Measurements from ENCODE around the gene UBC. TPM values are rescaled to one million over a fixed set of nuclear protein-coding genes. Genes with fewer than 3 reads are reported as not detected.
"Not testable (repeated sequence)": the region's sequence is repeated elsewhere in the genome, so short reads cannot be mapped to it uniquely, and the experiment has no call there.

Gene UBC
- total RNA-seq, 1 experiment from 2014 or later, result 1,166 TPM

GRCh38 chr12:124880335-124880734, 34.1 kb downstream of the UBC start:
- H3K4me3 ChIP-seq, H3K27me3 ChIP-seq, H3K9me3 ChIP-seq, H3K36me3 ChIP-seq: not testable (repeated sequence)
- peak; percentile 46 for DNase-seq

DNA sequence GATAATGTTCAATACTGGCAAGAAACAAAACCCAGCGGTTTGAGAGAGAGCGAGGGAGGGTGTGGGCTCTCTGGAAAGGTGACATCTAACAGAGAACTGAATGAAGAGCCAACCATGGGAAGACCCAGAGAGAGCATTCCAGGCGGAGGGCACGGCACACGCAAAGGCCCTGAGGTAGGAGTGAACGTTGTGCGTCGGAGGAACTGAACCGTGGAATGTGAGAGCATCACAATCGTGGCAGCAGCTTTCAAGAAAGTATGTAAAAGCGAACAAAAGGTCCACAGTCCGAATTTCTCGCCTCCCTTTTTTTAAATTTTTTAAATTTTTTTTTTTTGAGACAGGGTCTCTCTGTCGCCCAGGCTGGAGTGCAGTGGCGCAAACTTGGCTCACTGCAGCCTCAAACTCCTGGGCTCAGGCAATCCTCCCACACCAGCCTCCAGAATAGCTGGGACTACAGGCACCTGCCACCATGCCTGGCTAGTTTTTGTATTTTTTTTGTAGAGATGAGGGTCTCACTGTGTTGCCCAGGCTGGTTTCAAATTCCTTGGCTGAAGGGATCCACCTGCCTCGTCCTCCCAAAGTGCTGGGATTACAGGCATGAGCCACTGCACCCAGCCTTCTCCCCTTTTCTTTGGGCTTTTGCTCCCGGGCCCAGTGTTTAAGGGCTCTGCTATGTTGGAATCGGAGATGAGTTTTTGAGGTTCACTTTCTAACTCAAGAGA, 35.5 kb downstream of the UBC start:
- DNase-seq, result no peak
- no peaks in the 10 kb centered on the region for H3K27me3 ChIP-seq
- H3K4me3 ChIP-seq, result no peak overlapping the region
- no peaks in the 10 kb centered on the region for H3K36me3 ChIP-seq
- no peaks in the 10 kb centered on the region for H3K9me3 ChIP-seq

DNA sequence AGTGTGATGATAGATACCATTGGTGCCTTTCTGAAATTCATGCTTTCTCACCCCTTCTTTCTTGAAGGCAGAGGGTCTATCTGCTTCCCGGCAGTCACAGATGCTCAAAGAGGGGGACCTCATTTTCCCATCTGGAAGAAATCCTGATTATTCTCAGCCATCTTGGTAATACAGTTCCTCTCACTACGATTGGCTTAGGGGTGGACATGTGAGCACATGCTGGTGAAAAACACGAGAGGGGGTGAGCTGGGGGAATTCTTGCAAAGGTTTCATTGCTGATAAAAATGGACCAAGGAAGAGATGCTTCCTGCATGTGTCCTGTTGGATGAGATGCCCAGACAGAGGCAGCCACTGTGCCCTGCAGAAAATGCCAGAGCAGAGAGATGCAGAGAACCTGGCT, 37.0 kb downstream of the UBC start:
- Histone ChIP-seq H3K27me3 (no peaks in the 10 kb centered on the region), H3K36me3 (no peaks in the 10 kb centered on the region), H3K9me3 (no peaks in the 10 kb centered on the region), H3K4me3 (no peak overlapping the region)
- no peak for DNase-seq

DNA sequence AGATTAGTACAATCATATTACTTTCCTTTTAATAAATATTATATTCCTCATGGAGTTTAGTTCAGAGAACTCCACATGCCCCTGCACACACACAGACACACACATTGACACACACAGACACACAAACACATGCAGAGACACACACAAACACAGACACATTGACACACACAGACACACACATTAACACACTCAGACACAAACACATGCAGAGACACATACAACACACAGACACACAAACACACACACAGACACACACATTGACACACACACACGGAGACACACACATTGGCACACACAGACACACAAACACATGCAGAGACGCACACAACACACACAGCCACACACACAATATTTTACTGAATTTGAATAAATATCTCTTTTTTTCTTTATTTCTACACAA, 38.3 kb downstream of the UBC start:
- Histone ChIP-seq H3K27me3 (no peaks in the 10 kb centered on the region), H3K36me3 (no peaks in the 10 kb centered on the region), H3K4me3 (no peak overlapping the region), H3K9me3 (no peaks in the 10 kb centered on the region)
- no peak for DNase-seq

DNA sequence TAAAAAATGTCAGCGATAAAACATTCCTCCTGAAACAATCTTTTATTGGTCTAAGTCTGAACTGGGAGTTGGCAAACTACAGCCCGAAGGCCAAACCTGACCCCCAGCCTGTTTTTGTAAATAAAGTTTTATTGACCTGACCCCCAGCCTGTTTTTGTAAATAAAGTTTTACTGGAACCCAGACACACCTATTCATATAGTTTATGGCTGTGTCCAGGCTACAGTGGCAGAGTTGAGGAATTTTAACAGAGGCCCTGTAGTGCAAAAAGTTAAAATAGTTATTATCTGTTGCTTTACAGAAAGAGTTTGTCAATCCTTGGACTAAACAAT, 38.7 kb downstream of the UBC start:
- DNase-seq, result no peak
- no peak overlapping the region for H3K4me3 ChIP-seq
- H3K9me3 ChIP-seq, result no peaks in the 10 kb centered on the region

DNA sequence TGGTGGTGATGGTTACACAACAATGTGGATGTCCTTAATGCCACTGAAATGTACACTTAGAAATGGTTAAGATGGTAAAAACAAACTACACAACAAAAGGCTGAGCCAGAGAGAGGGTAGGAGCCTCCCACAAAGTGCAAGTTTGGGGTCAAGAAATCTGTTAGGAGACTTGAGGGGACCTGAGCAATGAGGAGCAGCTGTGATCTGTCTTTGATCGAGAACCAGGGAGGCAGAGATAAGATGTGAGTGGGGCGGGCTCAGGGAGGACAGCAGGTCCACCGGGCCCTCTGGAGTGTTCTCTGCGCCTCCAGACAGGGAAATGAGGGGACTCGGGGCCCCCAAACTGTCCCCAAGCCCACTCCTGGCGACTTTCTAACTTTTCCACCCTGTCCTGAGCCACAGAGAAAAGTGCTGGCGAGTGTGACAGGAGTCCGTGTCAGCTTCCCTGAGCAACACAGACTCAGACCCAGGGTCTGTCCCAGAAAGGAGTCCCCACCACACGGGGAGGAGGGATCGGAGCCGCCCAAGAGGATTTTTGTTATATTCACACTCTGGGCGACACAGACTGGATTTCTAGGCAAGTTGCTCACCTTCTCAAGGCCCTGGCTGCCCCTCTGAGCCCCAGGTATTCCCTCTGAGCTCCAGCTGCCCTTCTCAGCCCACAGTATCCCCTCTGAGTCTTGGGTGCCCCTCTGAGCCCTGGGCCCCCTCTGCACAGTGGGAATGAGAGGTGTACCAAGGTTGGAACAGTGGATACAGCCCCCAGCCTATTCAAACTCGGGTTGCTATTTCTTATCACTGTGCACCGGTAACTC, 39.3 kb downstream of the UBC start:
- H3K36me3 ChIP-seq, result no peaks in the 10 kb centered on the region

More for the DNA sequence above, 38.7 kb downstream of the UBC start:
- no peaks in the 10 kb centered on the region for H3K27me3 ChIP-seq
- no peaks in the 10 kb centered on the region for H3K36me3 ChIP-seq

GRCh38 chr12:124874188-124874587, 40.3 kb downstream of the UBC start:
- DNase-seq, result no peak
- Histone ChIP-seq H3K9me3 (no peaks in the 10 kb centered on the region), H3K36me3 (no peaks in the 10 kb centered on the region)

More for the DNA sequence above, 39.3 kb downstream of the UBC start:
- DNase-seq, result no peak
- Histone ChIP-seq H3K9me3 (no peaks in the 10 kb centered on the region), H3K4me3 (no peak overlapping the region), H3K27me3 (no peaks in the 10 kb centered on the region)

DNA sequence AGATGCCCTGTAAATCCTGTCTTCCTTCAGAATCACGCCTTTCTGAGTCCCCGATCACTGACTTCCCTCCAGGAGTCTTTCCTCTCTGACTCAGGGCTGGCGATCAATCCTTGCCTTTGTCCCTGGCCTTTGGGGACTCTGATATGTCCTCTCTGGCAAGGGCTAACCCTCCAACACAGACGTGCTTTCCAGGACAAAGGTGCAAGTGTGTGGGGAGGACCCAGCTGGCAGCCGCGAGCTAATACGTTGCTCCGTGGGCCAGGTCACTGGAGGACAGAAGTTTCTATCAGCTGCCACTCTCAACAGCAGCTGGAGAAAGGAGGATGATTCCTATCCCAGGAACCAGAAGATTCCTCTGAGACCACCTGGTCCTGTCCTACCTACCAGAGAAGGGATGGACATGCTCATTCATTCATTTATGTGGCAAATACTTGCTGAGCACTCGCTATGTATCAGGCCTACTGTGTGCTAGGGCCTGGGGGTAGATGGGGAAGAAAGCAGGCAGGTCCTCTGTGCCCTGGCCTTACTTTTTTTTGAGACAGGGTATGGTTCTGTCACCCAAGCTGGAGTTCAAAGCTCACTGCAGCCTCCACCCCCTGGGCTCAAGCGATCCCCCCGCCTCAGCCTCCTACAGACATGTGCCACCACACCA, 42.3 kb downstream of the UBC start:
- no peaks in the 10 kb centered on the region for H3K36me3 ChIP-seq
- no peak overlapping the region for H3K4me3 ChIP-seq
- DNase-seq, result no peak
- H3K9me3 ChIP-seq, result no peaks in the 10 kb centered on the region
- H3K27me3 ChIP-seq, result no peaks in the 10 kb centered on the region

More at GRCh38 chr12:124874188-124874587, 40.3 kb downstream of the UBC start:
- H3K4me3 ChIP-seq, result no peak overlapping the region
- no peaks in the 10 kb centered on the region for H3K27me3 ChIP-seq

GRCh38 chr12:124871297-124871696, 43.2 kb downstream of the UBC start:
- Histone ChIP-seq H3K9me3 (no peaks in the 10 kb centered on the region), H3K27me3 (no peaks in the 10 kb centered on the region), H3K4me3 (no peak overlapping the region), H3K36me3 (no peaks in the 10 kb centered on the region)
- DNase-seq, result no peak

DNA sequence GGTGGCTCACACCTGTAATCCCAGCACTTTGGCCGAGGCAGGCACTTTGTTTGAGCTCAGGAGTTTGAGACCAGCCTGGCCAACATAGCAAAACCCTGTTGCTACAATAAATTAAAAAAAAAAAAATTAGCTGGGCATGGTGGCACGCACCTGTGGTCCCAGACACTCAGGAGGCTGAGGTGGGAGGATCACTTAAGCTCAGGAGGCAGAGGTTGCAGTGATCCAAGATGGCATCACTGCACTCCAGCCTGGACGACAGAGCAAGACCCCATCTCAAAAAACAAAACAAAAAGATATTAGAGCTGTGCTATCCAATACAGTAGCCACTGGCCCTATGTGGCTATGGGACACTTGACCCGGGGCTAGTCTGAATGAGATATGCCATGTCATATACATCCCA, 43.9 kb downstream of the UBC start:
- Histone ChIP-seq H3K4me3 (no peak overlapping the region), H3K27me3 (no peaks in the 10 kb centered on the region), H3K9me3 (no peaks in the 10 kb centered on the region), H3K36me3 (no peaks in the 10 kb centered on the region)
- no peak for DNase-seq

- H3K27me3 ChIP-seq, result no peaks in the 10 kb centered on the region
- DNase-seq, result no peak
- no peaks in the 10 kb centered on the region for H3K9me3 ChIP-seq
- H3K4me3 ChIP-seq, result no peak overlapping the region
- no peaks in the 10 kb centered on the region for H3K36me3 ChIP-seq
Observed at GRCh38 chr12:124869059-124869665, 45.3 kb downstream of the UBC start.

DNA sequence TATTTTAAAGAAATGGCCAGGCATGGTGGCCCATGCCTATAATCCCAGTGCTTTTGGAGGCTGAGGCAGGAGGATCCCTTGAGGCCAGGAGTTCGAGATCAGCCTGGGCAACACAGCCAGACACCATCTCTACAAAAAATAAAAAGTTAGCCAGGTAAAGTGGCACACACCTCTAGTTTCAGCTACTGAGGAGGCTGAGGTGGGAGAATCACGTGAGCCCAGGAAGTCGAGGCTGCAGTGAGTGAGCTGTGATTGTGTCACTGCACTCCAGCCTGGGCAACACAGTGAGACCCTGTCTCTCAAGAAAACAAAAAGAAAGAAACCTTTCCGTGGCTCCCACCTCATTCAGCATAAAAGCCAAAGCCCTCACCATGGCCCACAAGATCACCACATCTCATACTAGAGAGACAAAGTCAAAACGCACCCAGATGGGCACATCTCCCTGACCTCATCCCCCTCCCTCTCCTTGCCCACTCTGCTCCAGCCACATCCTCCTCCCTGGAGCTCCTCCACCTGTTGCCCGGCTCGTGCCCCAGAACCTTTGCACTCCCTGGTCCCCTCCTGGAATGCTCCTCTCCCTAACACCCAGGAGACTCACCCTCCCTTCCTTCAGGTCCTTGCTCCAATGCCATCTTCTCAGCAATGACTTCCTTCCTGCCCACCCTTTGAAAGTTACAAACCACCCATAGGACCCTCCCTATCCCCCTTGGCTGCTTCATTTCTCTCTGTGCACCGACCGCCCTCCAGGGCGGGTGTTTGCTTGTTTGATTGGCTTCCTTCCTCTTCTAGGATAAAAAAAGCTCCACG, 46.0 kb downstream of the UBC start:
- Histone ChIP-seq H3K9me3 (no peaks in the 10 kb centered on the region), H3K27me3 (no peaks in the 10 kb centered on the region), H3K36me3 (no peaks in the 10 kb centered on the region), H3K4me3 (no peak overlapping the region)
- no peak for DNase-seq

- DNase-seq, result no peak
- Histone ChIP-seq H3K27me3 (no peaks in the 10 kb centered on the region), H3K9me3 (no peaks in the 10 kb centered on the region), H3K4me3 (no peak overlapping the region), H3K36me3 (no peaks in the 10 kb centered on the region)
Observed at GRCh38 chr12:124867401-124867930, 47.0 kb downstream of the UBC start.

DNA sequence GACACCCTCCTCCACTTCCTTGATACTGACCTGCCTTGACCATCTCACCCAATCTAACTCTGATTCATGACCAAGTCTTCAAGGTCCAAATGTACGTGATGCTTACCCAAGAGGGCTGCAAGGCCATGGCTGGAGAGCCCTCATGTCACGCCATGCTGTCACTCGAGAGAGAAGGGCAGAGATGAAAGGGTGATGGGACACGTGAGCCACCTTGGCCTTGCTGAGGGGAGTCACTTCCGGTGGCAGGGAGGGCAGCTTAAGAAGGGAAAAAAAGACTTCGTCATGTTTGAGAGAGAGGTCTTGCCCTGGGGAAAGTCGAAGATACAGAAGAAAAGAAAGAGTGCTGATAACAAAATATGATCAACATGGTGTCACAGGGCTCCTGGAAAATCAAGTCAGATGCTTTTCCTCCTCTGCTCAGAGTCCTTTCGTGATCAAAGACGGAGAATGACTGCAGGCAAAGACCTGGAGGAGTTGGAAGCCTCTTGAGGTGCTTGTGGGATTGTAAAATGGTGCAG, 47.5 kb downstream of the UBC start:
- Histone ChIP-seq H3K9me3 (no peaks in the 10 kb centered on the region), H3K36me3 (no peaks in the 10 kb centered on the region), H3K4me3 (no peak overlapping the region), H3K27me3 (no peaks in the 10 kb centered on the region)
- DNase-seq, result no peak

GRCh38 chr12:124866195-124866882, 48.1 kb downstream of the UBC start:
- DNase-seq, result no peak

GRCh38 chr12:124865728-124866127, 48.7 kb downstream of the UBC start:
- Histone ChIP-seq H3K9me3 (no peaks in the 10 kb centered on the region), H3K4me3 (no peak overlapping the region), H3K27me3 (no peaks in the 10 kb centered on the region), H3K36me3 (no peaks in the 10 kb centered on the region)
- DNase-seq, result no peak

More at GRCh38 chr12:124866195-124866882, 48.1 kb downstream of the UBC start:
- Histone ChIP-seq H3K9me3 (no peaks in the 10 kb centered on the region), H3K36me3 (no peaks in the 10 kb centered on the region), H3K27me3 (no peaks in the 10 kb centered on the region), H3K4me3 (no peak overlapping the region)

Data from MG63 (cell line).